Measurements from ENCODE around the gene MFSD6.
A peak's percentile ranks its signal among the peaks of the same experiment; 100 is the strongest.

MFSD6 gene

DNA sequence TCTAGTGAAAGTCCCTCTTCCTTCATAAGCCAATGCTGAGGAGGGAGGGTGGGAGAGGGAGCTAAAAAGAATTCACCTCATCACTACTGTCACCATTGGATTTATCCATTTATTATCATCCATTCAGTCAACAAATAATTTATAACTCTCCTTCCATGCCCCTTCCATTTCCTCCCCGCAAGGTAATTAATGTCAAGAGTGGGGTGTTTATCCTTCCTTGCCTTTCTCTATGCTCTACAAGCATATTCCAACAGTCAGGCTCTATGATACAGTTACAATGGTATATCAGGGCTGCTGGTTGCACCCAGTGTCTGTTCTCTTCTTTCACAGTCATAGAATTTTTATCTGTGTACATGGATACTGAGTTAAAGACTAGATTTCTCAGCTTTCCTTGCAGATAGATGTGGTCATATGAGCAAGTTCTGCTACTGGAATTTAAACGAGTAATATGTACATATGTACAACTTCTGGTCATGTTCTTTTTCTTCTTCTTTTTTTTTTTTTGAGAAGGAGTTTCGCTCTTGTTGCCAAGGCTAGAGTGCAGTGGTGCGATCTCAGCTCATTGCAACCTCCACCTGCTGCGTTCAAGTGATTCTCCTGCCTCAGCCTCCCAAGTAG is 5.1 kb upstream of the MFSD6 start:
- no peak for DNase-seq (ENCODE audit: low read depth, low spot score)
- no peak overlapping the region for H3K4me3 ChIP-seq (ENCODE audit: low read depth, low read length)
- ChIA-PET POLR2A (no interaction called here), CTCF (no interaction called here)
- TF ChIP-seq, protein P1, sequence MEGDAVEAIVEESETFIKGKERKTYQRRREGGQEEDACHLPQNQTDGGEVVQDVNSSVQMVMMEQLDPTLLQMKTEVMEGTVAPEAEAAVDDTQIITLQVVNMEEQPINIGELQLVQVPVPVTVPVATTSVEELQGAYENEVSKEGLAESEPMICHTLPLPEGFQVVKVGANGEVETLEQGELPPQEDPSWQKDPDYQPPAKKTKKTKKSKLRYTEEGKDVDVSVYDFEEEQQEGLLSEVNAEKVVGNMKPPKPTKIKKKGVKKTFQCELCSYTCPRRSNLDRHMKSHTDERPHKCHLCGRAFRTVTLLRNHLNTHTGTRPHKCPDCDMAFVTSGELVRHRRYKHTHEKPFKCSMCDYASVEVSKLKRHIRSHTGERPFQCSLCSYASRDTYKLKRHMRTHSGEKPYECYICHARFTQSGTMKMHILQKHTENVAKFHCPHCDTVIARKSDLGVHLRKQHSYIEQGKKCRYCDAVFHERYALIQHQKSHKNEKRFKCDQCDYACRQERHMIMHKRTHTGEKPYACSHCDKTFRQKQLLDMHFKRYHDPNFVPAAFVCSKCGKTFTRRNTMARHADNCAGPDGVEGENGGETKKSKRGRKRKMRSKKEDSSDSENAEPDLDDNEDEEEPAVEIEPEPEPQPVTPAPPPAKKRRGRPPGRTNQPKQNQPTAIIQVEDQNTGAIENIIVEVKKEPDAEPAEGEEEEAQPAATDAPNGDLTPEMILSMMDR (IDR thresholded peaks at IDR 0.05; ENCODE audit: insufficient read depth, low read length, missing control alignments) = no peak

DNA sequence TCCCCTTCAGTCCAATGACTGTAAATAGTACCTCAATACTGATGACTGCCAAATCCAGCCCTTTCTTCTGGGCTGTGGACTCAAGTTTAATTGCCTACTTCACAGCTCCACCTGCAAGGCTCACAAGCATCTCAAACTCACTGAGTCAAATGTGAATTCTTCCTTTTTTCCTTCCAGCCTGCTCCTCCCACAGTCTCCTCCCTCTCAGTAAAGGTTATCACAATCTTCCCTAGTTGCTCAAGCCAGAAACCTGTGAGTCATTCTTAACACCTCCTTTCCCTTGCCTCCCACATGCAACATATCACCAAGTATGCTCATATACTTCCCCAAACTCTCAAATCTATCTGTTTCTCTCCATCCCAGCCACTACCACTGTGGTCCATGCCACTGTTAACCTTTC is 3.7 kb upstream of the MFSD6 start:
- ChIA-PET POLR2A (no interaction called here), CTCF (interaction anchor here (1.7 kb wide), 1 partner anchor 10 kb away, joined by 3 read pairs; no protein-coding TSS in a partner anchor)
- TF ChIP-seq, protein P1 (IDR thresholded peaks at IDR 0.05; ENCODE audit: insufficient read depth, low read length, missing control alignments) = no peak
- no peak overlapping the region for H3K4me3 ChIP-seq (ENCODE audit: low read depth, low read length)
- DNase-seq (ENCODE audit: low read depth, low spot score) = peak; percentile 1

DNA sequence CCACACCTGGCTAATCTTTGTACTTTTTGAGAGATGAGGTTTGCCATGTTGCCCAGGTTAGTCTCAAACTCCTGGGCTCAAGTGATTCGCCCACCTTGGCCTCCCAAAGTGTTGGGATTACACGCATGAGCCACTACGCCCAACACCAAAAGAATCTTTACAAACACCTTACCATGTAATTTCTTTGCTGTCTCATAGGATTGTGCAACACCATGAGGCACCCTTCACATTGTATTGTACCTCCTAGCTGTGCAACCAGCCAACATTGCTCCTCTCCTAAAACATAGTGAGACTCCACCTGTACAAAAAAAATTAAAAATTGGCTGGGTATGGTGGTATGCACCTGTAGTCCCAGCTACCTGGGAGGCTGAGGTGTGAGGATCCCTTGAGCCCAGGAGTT is 3.1 kb upstream of the MFSD6 start:
- H3K4me3 ChIP-seq (ENCODE audit: low read depth, low read length) = no peak overlapping the region
- TF ChIP-seq, protein P1 (IDR thresholded peaks at IDR 0.05; ENCODE audit: insufficient read depth, low read length, missing control alignments) = no peak
- DNase-seq (ENCODE audit: low read depth, low spot score) = no peak
- ChIA-PET POLR2A (no interaction called here), CTCF (interaction anchor here (1.7 kb wide), 1 partner anchor 10 kb away, joined by 3 read pairs; no protein-coding TSS in a partner anchor)

DNA sequence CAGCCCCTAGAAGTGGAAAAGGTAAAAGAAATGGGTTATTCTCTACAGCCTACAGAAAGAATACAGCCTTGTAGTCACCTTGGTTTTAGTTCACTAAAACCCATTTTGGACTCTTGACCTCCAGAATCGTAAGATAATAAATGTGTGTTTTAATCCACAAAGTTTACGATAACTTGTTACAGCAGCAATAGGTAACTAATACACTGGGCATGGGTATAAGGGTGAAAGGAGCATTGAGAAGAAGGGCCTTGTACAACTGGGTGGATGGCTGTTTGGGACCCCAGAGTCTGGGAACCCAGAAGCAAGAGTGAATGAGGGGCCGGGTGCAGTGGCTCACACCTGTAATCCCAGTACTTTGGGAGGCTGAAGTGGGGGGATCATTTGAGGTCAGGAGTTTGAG is 2.2 kb upstream of the MFSD6 start:
- no peak for DNase-seq (ENCODE audit: low read depth, low spot score)
- no peak overlapping the region for H3K4me3 ChIP-seq (ENCODE audit: low read depth, low read length)
- ChIA-PET POLR2A (no interaction called here), CTCF (no interaction called here)
- TF ChIP-seq, protein P1 (IDR thresholded peaks at IDR 0.05; ENCODE audit: insufficient read depth, low read length, missing control alignments) = no peak

DNA sequence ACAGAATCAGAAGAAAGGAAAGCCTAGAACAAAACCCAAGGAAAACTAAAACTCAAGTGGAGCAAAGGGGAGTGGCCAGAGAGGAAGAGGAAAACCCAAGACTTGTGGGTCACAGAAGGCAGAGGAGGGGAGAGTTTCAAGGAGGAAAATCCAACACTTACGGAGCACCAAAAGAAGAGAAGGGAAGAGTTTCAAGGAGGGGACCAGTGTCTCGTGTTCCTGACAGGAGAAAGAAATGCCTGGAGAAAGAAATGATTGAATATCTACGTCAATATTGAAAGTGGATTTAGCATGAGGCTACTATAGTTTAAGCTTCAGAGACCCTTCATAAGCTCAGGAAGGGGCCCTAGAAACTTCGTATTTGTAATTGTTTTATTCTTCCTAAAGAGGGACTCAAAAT is 1.4 kb upstream of the MFSD6 start:
- TF ChIP-seq, protein P1 (IDR thresholded peaks at IDR 0.05; ENCODE audit: insufficient read depth, low read length, missing control alignments) = no peak
- CTCF ChIA-PET = no interaction called here
- no peak for DNase-seq (ENCODE audit: low read depth, low spot score)
- POLR2A ChIA-PET = no interaction called here
- no peak overlapping the region for H3K4me3 ChIP-seq (ENCODE audit: low read depth, low read length)

DNA sequence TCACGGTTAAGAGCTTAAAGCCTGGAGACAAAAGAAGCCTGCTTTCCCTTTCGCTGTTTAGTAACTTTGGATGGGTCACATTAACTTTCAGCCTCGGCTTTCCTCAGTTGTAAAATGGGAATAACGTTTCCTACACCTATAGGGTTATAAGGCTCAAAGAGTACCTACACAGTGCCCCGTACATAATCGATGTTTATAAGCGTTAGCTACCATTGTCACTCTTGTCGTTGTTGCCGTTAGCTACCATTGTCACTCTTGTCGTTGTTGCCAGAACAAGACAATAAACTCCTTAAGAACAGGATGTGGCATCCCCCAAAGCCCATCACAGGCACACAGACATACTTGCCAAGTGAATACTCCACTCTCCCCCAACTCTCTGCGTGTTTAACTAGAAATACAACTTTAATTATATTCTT is 901 bp upstream of the MFSD6 start:
- POLR2A ChIA-PET = no interaction called here
- H3K4me3 ChIP-seq (ENCODE audit: low read depth, low read length) = peak overlapping the region; percentile 58
- no peak for DNase-seq (ENCODE audit: low read depth, low spot score)
- TF ChIP-seq, protein P1 (IDR thresholded peaks at IDR 0.05; ENCODE audit: insufficient read depth, low read length, missing control alignments) = no peak
- CTCF ChIA-PET = no interaction called here

Measured in AG04449 (cell line).